DMS79 (cell line): ENCODE measurements around the gene SLCO2A1.

ENCODE experiments used
- DNase-seq: peaks from one replicate; lab custom pipeline; 2025; lab: John Stamatoyannopoulos, UW

The SLCO2A1 gene

DNA sequence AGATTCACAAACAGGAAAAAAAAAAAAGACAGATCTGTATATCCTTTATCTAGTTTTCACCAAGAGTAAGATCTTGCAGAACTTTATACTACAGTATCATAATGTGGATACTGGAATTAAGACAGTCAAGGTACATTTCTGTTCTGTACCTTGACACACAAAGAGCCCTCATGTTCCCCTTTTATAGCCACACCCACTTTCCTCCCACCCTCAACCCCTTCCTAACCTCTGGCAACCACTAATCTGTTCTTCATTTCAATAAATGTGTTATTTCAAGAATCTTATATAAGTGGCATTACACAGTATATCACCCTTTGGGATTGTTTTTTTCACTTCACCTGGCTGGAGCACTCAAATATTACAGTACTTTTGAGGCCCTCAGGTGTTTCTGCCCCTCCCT lies 130.4 kb downstream of the SLCO2A1 start:
- DNase-seq: no peak

DNA sequence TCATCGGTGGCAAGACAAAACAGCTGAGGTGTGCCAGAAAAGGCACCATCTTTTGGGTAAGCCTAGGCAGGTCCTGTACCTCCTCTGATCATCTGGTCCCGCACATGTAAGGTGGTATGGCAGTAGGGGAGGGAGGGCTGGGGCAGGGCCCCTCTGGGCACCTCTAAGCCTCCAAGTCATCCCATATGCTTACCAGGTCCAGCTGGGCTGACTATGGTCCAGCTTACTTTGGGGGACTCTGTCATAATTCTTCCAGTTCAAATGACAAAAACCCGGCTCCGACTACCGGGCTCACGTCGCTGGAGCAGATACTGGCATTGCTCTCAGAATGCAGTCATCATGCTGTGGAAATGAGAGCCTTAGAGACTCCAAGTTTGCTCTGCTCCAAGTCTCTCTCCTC lies 132.2 kb downstream of the SLCO2A1 start:
- DNase-seq: no peak

DNA sequence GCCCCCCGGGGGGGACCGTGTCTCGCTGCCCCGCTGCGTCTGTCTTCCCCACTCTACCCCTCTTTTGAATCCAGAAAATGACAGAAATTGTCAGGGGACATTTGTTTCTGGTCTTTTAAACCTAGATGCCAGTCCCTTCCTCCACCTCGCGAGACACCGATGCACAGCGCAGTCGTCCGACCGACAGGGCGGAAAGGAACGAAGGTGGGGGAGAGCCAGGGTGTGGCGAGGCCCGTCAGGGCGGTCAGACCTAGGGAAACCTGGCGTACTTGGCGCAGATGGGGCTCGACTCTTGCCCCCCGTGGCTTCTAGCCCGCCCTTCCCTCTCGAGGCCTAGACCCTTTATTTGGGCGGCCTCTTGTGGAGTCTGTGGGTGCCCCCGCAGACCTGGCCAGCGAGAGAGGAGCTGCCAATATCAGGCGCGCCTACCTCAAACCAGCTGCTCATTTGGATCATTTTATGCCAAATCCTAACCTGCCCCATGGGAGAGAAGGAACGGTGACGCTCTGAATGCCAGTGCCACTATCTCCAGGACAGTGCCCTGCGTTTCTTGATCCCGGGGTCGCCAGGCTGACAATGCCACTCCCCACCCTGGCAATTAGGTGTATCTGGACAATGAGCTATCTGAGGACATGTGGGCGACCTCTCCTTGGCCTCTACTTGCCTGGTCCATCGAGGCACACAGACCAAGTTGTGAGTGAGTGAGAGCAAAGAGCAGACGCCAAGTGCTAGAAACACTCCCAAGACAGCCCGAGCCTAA lies 133.5 kb downstream of the SLCO2A1 start:
- DNase-seq: no peak

DNA sequence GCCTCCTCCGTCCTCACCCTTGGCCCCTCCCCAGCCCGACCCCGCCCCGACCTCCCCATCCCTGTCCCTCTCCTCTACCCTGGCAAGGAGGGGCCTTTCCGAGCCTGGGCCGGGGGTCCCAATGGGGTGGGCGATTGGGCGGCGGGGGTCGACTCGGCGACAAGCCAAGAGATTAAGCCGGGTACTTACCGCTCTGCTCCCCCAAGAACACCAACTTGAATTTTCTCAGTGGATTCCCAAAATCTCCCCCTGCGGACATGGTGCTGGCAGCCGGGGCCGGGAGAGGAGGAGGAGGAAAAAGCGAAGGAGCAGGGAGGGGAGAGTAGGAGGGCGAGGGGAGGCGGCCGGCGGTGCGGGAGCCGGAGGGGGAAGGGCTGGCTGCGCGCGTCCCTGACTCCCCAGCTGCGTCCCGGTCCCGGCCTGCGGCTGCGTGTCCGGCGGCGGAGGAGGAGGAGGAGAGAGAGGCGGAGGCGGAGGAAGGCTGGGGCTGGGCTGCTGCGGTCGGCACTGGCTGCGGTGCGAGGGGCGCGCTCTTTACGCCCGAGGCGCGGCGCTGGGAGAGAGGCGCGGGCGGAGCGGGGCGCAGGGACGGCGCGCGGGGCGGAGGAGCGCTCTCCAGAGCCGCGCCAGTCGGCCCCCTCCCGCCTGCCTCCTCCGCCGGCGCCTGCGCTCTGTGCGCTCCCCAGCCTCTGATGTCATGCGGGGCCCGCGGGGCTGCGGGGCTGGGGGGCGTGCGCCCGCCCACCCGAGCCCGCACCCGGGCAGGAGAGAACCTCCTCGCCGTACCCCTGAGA lies 134.3 kb downstream of the SLCO2A1 start, which contains the start of gene RAB6B:
Gene RAB6B, minus strand, starts transcription at position 675 of the 794 bp plus-strand sequence. Its CDS starts 416 bp downstream, at position 259.
- DNase-seq: peak; percentile 6

DNA sequence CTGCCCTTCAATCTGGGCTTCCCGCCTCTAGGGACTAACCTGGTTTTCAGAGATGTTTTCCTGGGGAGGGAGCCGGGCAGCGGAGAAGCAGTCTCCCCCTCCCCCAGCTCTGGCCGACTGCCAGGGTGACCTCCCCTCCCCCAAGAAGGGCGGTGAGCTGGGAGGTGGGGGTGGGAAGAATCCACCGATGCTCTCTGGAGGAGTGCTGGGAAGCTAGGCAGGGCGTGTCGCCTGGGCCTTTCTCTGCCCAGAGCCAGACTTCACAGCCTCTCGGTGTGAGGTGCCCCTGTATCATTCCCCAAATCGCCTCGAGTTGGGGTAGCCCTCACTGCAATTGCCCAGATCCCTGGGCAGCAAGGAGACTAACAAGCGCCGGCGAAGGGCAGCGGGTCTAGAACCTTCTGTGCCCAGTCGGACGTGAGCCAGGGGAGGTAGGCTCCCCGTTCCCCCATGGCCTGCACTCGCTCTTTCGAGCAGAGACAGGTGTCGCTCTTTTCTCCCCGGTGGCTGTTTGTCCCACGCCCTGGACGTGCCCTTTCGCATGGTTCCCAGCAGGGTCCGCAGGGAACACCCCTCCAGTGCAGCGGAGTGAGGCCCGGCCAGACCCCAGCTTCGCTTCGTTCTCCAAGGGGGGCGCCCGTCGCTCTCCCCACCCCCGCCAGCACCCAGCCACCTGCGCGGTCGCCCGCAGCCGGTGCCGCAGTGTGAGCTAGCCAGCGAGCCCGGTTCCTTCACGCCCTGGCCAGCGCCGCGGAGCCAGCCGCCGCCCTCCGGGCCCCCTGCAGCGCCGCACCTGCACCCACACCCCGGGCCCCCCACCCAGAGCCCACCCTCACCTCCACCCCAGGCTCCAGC lies 135.1 kb downstream of the SLCO2A1 start:
- no peak for DNase-seq

DNA sequence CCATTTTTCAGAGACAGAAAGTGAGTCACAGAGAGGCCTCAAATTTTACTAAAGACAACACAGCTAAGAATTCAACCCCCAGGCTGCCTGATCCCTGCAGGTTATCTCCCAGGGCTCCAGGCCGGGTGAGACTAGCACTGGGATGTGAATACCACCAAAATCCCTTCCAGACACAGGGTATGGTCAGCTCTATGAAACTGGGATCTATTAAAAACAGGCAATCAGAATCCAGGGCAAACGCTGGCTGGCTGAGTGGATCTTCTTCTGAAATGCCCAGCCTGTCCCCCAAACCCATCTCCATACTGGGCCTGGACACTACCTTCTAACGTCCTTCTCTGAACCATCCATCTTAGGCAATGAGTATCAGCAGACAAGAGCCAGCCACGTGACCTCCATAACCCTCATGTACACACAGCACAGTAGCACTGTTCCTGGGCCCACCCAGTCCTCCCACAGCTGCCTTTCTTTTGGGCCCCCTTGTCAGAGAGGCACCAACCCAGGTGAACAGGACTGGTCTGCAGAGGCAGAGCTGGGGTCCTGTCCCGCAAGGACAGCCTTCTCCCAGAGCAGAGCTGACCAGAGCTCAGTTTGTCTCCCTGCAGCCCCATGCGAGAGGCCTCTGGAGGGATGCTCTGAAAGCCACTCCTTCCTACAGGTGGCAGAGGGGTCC lies 135.9 kb downstream of the SLCO2A1 start:
- DNase-seq: no peak

DNA sequence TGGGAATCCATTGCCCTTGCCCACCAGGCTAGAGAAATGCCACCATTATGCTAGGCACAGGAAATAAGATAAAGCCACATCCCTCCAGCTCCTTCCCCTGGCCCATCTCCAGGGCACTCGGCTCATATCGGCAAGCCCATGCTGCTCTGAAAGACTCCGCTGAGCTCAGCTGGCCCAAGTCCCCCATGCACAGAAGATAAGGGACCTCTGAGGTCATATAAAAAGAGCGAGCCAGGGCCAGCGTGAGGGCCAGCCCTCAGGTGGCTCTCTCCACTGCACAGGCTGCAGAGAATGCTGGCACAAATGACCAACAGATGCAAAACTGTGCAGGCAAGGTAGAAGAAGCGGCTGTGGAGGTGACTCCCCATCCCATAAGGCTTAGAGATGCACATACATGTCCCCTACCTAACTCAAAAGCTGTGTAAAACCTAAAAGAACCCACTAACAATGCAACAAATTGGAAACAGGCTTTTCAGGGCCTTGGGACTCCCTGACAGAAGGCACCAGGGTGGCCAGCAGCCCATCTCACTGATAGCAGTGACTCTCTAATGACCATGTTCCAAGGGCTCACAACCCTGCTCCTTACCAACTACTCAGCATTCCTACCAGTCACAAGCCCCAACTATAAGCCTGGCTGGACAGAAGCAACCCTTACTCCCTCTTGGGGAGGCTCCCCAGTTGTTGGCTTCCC lies 137.0 kb downstream of the SLCO2A1 start:
- no peak for DNase-seq

DNA sequence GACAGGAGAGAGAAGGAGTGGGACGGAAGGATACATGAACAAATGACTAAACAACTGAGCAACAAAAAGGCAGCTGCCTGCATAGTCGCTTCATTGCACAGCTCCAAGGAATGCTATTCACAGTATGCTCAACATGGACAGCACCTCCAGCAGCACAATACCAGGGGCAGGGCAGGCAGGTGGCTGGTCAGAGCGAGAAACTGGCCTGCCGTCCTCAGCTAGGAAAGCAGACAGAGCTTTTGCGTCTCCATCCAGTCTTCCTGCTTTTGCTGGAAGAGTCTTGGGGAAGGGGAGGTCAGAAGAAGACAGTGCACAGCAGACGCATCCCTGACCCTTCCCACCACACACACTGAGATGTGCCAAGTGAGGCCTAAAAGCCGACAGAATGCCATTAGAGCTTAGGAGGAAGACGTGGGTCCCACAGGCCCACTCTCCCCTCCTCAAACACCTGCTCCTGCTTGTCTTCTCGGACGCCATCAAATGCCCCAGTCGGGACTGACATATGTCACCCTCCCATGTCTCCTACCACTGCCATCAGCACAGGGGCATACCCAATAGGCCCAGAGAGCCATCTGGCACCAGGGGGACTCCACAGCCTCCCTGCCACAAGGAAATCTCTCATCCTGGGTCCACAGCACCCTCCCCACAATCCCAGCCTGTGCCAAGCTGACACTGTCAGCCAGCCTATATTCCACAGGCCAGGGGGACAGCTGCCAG lies 137.9 kb downstream of the SLCO2A1 start:
- DNase-seq: no peak

DNA sequence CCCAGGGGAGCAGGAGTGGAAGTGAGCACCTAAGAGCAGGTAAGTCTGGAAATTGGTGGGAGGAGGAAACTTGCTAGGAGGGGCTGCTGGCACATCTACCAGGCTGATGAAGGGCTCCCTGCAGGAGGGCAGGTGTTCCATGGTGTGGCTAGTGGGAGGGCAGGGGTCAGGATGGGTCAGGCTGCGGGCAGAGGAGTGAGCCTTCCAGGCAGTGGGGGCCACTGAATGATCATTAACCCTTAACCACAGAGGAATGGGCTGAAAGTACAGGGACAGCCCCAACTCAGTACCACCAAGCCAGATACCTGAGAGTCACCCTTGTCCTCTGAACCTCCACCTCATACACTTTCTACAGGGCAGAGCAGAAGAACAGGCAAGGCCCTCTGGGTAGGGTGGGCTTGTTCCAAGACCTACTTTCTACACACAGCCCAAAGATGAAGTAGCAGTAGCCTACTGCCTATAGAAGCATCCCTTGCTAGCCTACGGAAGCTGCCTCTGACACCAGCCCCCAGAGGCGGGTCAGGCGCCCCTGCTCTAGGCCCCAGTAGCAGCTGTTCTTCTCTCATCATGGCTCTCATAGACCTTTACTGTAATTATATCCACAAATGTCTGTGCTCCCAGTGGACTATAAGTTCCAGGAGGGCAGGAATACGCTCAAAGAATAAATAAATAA lies 138.6 kb downstream of the SLCO2A1 start:
- DNase-seq: no peak

DNA sequence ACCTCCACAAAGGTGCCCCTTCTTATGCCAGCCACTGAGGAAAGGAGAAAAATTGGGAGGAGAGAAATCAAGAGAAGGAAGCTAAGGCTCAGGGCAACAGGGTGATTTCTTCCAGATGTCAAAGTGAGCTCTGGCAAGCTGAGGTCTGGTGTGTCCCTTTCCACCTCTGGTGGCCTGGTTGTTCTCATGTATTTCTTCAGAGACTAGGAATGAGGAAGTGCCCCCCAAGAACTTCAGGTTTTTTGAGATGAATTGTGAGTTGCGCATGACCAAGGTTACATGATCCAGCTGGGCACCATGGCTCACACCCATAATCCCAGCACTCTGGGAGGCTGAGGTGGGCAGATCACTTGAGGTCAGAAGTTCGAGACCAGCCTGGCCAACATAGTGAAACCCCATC lies 139.7 kb downstream of the SLCO2A1 start:
- DNase-seq: no peak

DNA sequence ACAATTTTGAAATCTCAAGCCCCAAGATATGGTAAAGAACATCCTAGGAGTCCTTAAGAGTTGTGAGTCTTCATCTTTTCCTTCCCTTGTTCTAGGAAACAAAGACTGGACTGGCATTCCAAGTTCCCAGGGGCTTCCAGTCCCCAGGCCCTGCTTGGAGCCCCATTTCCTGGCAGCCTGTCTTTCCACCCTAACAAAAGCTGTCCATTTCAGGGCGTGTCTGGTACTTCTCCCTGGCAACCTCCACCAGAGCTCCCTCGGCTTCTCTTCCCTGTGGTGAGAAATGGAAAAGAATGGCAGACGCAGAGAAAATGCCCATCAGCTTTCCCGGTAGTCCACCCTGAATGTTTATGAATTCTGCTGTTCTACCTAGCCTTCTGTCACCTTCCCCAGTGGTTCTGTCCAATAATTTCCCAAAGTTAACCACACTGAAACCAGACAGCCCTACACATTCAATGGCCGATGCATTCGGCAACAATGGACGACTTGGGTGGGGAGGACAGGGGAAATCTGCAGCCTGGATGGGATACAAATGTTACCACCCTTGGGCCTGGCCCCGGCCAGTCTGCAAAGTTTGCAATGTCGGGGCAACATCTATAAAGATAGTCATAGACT lies 140.9 kb downstream of the SLCO2A1 start:
- no peak for DNase-seq

DNA sequence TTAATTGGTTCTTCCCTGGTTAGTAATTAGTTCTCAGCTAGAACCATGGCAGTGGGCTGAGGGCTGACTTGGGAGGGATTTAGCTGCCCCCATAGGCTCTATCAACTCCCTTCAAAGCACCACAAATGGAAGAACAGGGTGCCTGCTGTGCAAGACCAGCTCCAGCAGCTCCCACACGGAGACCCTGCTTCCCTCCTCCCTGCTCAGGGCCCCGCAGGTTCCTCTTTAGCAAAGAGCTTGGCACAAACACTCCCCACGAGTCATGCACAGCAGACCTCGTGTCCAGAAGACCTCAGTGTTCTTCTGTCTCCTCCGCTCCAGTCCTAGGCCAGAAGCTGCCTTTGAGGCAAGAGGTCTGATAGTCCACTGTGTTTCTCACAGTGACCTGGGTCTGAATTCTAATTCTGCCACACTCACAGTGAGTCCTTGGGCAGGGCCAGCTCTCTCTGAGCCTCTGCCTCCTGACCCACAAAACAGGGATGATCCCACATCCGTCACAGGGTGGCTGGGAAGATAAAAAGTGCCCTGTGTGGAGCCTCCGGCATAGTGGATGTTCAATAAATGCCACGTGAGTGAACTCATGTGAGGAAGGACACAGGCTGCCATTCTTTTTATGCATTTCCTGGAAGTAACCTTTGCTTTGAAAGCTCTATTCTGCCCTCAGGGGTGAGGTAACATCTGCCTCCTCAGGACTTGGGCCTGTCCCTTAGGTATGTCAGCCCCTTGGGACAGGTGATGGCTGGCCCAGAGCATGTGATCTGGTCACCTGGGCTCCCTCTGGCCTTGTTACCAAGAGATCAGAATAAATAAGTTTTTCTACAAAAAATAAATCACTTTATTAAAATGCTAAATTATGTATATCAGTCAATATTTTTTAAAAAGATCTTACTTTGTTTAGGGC lies 141.7 kb downstream of the SLCO2A1 start:
- DNase-seq: no peak

DNA sequence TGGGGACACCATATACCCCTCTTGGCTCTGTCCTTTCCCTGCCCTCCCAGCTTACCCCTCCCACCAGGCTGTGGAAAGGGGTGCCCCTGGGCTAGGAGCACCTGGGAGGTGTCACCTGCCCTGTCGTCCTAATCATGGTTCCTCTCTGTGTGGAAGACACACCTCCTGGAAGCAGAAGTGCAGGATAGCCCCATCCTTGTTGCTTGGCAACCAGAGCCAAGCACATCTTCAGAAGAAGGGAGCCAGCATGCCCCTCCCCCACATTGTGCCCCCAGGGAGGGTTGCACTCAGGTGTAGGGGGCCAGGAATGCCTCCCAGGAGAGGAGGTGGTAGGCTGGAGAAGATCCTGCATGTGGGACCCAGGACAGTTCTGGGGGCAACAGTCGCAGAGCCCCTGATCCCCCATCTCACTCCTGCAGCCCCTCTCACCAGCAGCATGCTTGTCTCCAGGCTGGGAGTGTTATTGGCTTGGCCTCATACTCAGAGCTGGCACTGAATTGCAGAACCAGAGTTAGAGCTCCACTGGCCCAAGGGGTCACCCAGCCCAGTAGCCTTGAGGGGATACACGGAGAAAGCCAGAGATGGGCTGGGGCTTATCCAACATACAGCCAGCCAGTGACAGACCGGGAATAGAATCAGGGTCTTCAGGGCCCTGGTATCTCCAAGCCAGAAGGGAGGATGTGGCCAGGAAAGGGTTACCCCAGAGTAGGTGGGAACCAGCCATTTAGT lies 142.5 kb downstream of the SLCO2A1 start:
- DNase-seq: no peak

DNA sequence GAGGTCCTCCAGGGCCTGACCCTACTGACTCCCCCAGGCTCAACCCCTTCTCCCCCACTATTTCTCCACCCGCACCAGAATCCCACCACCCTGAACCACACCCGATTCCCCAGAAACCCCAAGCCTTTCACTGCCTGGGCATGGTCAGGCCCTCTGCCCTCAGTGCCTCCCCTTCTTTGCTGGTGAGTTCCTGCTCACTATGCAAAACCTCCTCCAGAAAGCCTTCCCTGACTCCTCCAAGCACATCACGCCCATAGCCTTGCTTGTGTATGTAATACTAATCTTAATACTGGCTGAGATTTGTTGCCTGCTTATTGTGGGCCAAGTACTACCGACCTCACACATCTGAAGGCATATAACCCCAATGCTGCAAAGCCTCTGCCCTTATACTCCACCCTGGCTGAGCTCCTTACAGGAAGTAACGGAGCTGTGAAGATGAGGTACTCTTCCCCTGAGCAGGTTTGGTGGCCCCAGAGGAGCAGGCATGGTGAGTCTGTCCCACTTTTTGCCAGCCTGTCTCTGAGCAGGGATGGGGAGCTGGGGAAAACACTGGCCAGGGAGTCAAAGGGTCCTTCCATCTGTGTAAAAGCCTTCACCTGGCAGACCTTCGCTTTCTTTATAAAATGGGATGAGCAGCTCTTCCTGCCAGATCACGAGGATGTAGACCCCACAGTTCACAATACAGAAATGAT lies 143.5 kb downstream of the SLCO2A1 start:
- no peak for DNase-seq

DNA sequence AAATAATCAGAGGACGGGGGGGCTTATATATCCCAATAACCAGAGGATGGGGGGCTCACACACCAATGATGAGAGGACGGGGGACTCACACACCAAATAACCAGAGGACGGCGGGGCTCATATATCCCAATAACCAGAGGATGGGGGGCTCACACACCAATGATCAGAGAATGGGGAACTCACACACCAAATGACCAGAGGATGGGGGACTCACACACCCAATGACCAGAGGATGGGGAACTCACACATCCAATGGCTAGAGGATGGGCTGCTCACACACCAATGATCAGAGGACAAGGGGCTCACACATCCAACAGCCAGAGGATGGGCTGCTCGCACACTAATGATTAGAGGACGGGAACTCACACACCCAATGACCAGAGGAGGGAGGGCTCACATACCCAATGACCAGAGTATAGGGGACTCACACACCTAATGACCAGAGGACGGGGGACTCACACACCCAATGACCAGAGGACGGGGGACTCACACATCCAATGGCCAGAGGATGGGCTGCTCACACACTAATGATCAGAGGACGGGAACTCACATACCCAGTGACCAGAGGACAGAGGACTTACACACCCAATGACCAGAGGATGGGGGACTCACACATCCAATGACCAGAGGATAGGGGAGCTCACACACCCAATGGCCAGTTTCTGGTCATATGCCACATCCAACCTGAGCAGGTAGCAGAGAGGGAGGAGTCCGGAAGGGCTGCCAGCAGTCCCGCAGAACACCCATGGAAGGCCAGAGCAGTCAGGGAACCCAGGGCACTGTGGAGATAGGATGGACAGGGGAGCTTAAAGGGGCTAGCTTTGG lies 144.6 kb downstream of the SLCO2A1 start:
- DNase-seq: no peak
